Uterus (tissue), 4 donors: ENCODE results near the gene KIF26B. TPM values are rescaled to one million over a fixed set of nuclear protein-coding genes. Genes with fewer than 3 reads are reported as not detected.

Experiments
- DNase-seq, 2 donors: peaks; one replicate each; pipeline ENCODE4 v3.0.0-alpha.2; 2019 to 2020
- H3K27ac ChIP-seq, 2 donors: fragments of 200-600 bp; sonication (generic); 1 replicate in 1 of 2; 2 replicates in 1 of 2; pipeline ENCODE4 v1.5.1; 2016 to 2018
- H3K27me3 ChIP-seq, 2 donors: fragments of 200-600 bp; sonication (generic); one replicate each; pipeline ENCODE4 v1.5.1; 2018 to 2019; ENCODE audit warnings: control low read depth in 1 of 2
- H3K36me3 ChIP-seq, 2 donors: fragments of 200-600 bp; sonication (generic); one replicate each; pipeline ENCODE4 v1.5.1; 2019; ENCODE audit warnings: control low read depth in 1 of 2
- H3K4me1 ChIP-seq, 2 donors: fragments of 200-600 bp; sonication (generic); one replicate each; pipeline ENCODE4 v1.5.1; 2018 to 2019; ENCODE audit warnings: control low read depth in 1 of 2
- H3K4me3 ChIP-seq, 2 donors: fragments of 200-600 bp; sonication (generic); 1 replicate in 1 of 2; 2 replicates in 1 of 2; pipeline ENCODE4 v1.5.1; 2018 to 2019; ENCODE audit warnings: mild to moderate bottlenecking in 1 of 2
- H3K9me3 ChIP-seq, 2 donors: fragments of 200-600 bp; sonication (generic); one replicate each; pipeline ENCODE4 v1.5.1; 2019; ENCODE audit warnings: control low read depth in 1 of 2
- POLR2A ChIP-seq, 2 donors: fragments of 450-650 bp; IDR thresholded peaks; one replicate each; pipeline ENCODE4 v1.6.1; 2016; ENCODE audit warnings: antibody characterized with exemption in 2 of 2, mild to moderate bottlenecking in 1 of 2, moderate library complexity in 1 of 2
- intact Hi-C: fragments of 100-400 bp; cut with DNase I; formaldehyde crosslinking; loops from one replicate; pipeline ENCODE4 v1.15.1; 2023; ENCODE audit warnings: low total_unique reads
- total RNA-seq, 4 donors: library from RNA; depleted of rRNA in 3 of 4; stranded (reverse); fragments of >200 nt in 3 of 4; gene quantifications; one replicate each; pipeline versions ENCODE4 v1.1.0 to v1.2.4, GENCODE V29; 2014 to 2023
- TF ChIP-seq, protein P1 (sequence below), 4 experiments: fragments of 200-600 bp in 2 of 4; fragments of 450-650 bp in 2 of 4; sonication (generic) in 2 of 4; IDR thresholded peaks; one replicate each; pipeline ENCODE4 v1.5.1; 2016 to 2019; ENCODE audit warnings: antibody characterized with exemption in 4 of 4, mild to moderate bottlenecking in 2 of 4, moderate library complexity in 1 of 4
- donor health status: DM: yes; HTN: yes; CAD: no.

The KIF26B gene
- total RNA-seq, 4 donors from 2014 or later = 0.27 to 17.4 (median 1.3) TPM; not detected in 1

DNA sequence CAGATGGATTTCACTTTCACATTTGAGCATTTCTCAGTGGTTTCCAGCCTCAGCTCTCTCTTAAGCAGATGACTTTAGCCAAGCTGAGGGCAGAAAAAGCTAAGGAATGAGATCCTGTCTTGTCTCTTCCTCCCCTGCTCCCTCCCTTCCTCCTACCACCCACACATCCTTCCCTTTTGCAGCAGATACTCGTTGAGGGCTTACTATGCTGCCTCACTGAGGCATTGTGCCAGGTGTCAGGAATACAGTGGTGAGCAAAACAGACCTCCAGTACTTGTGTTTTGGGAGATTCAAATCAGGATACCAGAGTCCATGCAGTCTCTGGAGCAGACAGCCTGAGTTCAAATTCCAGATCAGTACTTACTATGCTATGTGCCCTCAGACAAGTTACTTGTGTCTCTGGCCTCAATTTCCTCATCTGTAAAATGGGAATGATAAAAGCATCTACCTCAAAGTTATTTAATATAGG, 43.2 kb downstream of the KIF26B start:
- no peak for DNase-seq
- Histone ChIP-seq H3K27me3 (no peaks in the 10 kb centered on the region), H3K4me3 (no peak overlapping the region), H3K9me3 (no peaks in the 10 kb centered on the region), H3K27ac (no peak overlapping the region), H3K36me3 (no peaks in the 10 kb centered on the region), H3K4me1 (no peaks in the 10 kb centered on the region)
- intact Hi-C loops = no loop called here
- TF ChIP-seq, protein P1, sequence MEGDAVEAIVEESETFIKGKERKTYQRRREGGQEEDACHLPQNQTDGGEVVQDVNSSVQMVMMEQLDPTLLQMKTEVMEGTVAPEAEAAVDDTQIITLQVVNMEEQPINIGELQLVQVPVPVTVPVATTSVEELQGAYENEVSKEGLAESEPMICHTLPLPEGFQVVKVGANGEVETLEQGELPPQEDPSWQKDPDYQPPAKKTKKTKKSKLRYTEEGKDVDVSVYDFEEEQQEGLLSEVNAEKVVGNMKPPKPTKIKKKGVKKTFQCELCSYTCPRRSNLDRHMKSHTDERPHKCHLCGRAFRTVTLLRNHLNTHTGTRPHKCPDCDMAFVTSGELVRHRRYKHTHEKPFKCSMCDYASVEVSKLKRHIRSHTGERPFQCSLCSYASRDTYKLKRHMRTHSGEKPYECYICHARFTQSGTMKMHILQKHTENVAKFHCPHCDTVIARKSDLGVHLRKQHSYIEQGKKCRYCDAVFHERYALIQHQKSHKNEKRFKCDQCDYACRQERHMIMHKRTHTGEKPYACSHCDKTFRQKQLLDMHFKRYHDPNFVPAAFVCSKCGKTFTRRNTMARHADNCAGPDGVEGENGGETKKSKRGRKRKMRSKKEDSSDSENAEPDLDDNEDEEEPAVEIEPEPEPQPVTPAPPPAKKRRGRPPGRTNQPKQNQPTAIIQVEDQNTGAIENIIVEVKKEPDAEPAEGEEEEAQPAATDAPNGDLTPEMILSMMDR (IDR thresholded peaks at IDR 0.05) = no peak
- no peak for TF ChIP-seq POLR2A (IDR thresholded peaks at IDR 0.05)

DNA sequence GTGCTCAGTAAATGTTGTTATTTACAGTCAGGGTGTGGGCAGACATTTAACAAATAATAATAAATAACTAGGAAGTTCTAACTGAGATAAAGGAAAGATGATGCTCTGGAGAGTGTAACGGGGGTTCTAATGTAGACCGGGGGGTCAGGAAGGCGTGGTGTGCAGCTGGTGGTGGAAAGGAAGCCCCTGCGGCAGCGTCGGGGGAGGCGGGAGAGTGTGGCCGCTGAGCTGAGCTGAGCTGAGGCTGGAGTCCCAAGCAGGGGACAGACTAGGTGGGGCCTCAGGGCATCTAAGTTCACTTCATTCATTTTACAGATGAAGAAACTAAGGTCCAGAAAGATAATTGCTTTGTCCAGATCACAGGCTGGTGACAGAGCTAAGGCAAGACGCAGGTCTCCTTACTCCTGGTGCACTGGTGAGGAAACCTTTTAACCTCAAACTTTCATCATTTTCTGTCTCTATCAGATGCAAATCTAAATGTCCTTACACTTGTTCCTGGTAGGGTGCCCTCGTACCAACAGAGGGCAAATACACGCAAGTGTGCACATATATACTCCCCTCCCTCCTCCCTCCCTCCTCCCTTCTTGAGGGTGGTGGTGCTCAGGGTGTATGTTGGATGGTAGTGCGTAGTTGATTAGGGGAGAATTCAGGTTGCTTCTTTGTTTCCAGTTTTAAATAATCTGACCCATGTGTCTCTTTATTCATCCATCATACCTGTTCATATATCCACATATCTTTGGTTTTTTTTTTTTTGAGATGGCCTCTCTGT, 44.1 kb downstream of the KIF26B start:
- DNase-seq = no peak
- Histone ChIP-seq H3K4me1 (no peaks in the 10 kb centered on the region), H3K27ac (no peak overlapping the region), H3K9me3 (no peaks in the 10 kb centered on the region), H3K27me3 (no peaks in the 10 kb centered on the region), H3K36me3 (no peaks in the 10 kb centered on the region), H3K4me3 (no peak overlapping the region)
- no peak for TF ChIP-seq POLR2A (IDR thresholded peaks at IDR 0.05)
- TF ChIP-seq, protein P1 (IDR thresholded peaks at IDR 0.05) = no peak
- intact Hi-C loops = no loop called here

DNA sequence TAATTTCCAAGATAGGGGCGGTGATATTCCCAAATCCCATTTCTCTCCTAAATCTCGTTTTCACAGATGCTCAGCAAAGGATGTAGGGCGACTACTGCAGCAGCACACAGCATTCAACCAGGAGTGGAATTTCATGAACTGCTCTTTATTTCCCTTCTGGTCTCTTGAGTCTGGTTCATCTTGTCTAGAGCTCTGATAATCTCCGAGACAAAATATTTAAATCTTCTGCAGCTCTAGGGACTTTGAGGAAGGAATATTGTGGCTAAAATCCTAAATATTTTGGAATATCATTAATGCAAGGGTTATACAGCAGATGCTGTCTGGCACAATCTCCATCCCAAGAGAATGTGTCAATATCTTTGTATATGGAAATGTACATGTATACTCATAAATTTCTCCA, 45.4 kb downstream of the KIF26B start:
- TF ChIP-seq, protein P1 (IDR thresholded peaks at IDR 0.05) = no peak
- no peak for TF ChIP-seq POLR2A (IDR thresholded peaks at IDR 0.05)
- Histone ChIP-seq H3K9me3 (no peaks in the 10 kb centered on the region), H3K4me1 (no peaks in the 10 kb centered on the region), H3K27ac (no peak overlapping the region), H3K4me3 (no peak overlapping the region), H3K27me3 (no peaks in the 10 kb centered on the region), H3K36me3 (no peaks in the 10 kb centered on the region)
- intact Hi-C loops = no loop called here
- no peak for DNase-seq

DNA sequence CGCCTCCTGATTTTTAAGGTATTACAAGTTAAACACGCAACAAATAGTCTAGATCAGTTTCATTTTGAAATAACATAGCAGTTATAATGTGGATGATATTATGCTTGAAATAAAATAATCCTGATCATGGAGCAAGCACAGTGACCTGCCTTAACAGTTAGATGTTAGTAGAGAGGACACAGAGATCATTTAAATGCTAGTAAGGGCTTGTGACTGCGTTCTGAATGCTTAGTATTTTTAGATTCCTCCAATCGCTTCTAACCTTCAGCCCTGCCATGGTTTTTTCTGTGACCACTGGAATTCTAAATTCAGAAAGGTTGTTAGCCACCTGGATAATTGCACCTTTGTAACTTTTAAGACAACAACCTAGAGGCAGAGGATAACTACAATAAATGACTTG, 46.4 kb downstream of the KIF26B start:
- H3K4me1 ChIP-seq = no peaks in the 10 kb centered on the region
- no peaks in the 10 kb centered on the region for H3K36me3 ChIP-seq
- no peak overlapping the region for H3K4me3 ChIP-seq
- TF ChIP-seq, protein P1 (IDR thresholded peaks at IDR 0.05) = no peak
- no peak for TF ChIP-seq POLR2A (IDR thresholded peaks at IDR 0.05)
- no peaks in the 10 kb centered on the region for H3K9me3 ChIP-seq
- no peak for DNase-seq
- no peak overlapping the region for H3K27ac ChIP-seq
- intact Hi-C loops = no loop called here
- no peaks in the 10 kb centered on the region for H3K27me3 ChIP-seq

DNA sequence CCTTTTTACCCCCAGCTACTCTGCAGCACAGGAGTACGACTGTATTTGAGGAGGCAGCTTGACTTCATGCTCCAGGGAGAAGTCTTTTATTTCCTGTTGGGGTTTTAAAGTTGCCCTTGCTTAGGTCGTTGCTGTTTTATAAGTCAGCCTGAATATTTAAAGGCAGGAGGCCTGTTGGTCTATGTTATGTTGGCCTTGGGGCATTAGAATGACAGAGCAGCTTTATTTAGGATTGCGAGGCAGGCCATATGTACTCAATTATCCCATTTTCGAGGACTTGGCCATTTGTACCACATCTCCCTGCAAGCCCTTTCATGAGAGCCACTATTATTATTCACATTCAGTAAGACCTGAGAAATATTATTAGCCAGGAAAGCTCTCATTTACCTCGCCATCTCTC, 47.0 kb downstream of the KIF26B start:
- no peak overlapping the region for H3K4me3 ChIP-seq
- TF ChIP-seq, protein P1 (IDR thresholded peaks at IDR 0.05) = no peak
- TF ChIP-seq POLR2A (IDR thresholded peaks at IDR 0.05) = no peak
- H3K36me3 ChIP-seq = no peaks in the 10 kb centered on the region
- H3K27me3 ChIP-seq = no peaks in the 10 kb centered on the region
- no peaks in the 10 kb centered on the region for H3K4me1 ChIP-seq
- H3K27ac ChIP-seq = no peak overlapping the region
- intact Hi-C loops = no loop called here
- no peaks in the 10 kb centered on the region for H3K9me3 ChIP-seq
- DNase-seq = no peak
